ENCODE results near the gene DOCK4.

GRCh38 chr7:112091768-112092167 is 114.4 kb downstream of the DOCK4 start:
- TF ChIP-seq USF1 (CRISPR knock-in tag; IDR thresholded peaks at IDR 0.05) (no peak), TEAD4 (CRISPR knock-in tag; IDR thresholded peaks at IDR 0.05) (no peak), SP1 (CRISPR knock-in tag; conservative IDR thresholded peaks at IDR 0.05) (no peak), MYBL2 (CRISPR knock-in tag; IDR thresholded peaks at IDR 0.05) (no peak), E2F4 (CRISPR knock-in tag; IDR thresholded peaks at IDR 0.05; ENCODE audit: borderline replicate concordance, low read depth) (no peak), ZBTB43 (CRISPR knock-in tag; IDR thresholded peaks at IDR 0.05) (no peak), ATF6 (CRISPR knock-in tag; IDR thresholded peaks at IDR 0.05) (no peak), ESRRA (CRISPR knock-in tag; IDR thresholded peaks at IDR 0.05; ENCODE audit: borderline replicate concordance) (no peak), ZBTB21 (CRISPR knock-in tag; IDR thresholded peaks at IDR 0.05; ENCODE audit: borderline replicate concordance) (no peak), ZSCAN18 (CRISPR knock-in tag; IDR thresholded peaks at IDR 0.05) (no peak)
- TF ChIP-seq, protein P1, sequence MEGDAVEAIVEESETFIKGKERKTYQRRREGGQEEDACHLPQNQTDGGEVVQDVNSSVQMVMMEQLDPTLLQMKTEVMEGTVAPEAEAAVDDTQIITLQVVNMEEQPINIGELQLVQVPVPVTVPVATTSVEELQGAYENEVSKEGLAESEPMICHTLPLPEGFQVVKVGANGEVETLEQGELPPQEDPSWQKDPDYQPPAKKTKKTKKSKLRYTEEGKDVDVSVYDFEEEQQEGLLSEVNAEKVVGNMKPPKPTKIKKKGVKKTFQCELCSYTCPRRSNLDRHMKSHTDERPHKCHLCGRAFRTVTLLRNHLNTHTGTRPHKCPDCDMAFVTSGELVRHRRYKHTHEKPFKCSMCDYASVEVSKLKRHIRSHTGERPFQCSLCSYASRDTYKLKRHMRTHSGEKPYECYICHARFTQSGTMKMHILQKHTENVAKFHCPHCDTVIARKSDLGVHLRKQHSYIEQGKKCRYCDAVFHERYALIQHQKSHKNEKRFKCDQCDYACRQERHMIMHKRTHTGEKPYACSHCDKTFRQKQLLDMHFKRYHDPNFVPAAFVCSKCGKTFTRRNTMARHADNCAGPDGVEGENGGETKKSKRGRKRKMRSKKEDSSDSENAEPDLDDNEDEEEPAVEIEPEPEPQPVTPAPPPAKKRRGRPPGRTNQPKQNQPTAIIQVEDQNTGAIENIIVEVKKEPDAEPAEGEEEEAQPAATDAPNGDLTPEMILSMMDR (IDR thresholded peaks at IDR 0.05) = no peak
- TF ChIP-seq, protein P2, sequence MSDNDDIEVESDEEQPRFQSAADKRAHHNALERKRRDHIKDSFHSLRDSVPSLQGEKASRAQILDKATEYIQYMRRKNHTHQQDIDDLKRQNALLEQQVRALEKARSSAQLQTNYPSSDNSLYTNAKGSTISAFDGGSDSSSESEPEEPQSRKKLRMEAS (CRISPR knock-in tag; IDR thresholded peaks at IDR 0.05) = no peak
- TF ChIP-seq, protein P3, sequence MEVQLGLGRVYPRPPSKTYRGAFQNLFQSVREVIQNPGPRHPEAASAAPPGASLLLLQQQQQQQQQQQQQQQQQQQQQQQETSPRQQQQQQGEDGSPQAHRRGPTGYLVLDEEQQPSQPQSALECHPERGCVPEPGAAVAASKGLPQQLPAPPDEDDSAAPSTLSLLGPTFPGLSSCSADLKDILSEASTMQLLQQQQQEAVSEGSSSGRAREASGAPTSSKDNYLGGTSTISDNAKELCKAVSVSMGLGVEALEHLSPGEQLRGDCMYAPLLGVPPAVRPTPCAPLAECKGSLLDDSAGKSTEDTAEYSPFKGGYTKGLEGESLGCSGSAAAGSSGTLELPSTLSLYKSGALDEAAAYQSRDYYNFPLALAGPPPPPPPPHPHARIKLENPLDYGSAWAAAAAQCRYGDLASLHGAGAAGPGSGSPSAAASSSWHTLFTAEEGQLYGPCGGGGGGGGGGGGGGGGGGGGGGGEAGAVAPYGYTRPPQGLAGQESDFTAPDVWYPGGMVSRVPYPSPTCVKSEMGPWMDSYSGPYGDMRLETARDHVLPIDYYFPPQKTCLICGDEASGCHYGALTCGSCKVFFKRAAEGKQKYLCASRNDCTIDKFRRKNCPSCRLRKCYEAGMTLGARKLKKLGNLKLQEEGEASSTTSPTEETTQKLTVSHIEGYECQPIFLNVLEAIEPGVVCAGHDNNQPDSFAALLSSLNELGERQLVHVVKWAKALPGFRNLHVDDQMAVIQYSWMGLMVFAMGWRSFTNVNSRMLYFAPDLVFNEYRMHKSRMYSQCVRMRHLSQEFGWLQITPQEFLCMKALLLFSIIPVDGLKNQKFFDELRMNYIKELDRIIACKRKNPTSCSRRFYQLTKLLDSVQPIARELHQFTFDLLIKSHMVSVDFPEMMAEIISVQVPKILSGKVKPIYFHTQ (CRISPR knock-in tag; IDR thresholded peaks at IDR 0.05) = no peak
- TF ChIP-seq, protein P4, sequence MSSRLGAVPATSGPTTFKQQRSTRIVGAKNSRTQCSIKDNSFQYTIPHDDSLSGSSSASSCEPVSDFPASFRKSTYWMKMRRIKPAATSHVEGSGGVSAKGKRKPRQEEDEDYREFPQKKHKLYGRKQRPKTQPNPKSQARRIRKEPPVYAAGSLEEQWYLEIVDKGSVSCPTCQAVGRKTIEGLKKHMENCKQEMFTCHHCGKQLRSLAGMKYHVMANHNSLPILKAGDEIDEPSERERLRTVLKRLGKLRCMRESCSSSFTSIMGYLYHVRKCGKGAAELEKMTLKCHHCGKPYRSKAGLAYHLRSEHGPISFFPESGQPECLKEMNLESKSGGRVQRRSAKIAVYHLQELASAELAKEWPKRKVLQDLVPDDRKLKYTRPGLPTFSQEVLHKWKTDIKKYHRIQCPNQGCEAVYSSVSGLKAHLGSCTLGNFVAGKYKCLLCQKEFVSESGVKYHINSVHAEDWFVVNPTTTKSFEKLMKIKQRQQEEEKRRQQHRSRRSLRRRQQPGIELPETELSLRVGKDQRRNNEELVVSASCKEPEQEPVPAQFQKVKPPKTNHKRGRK (CRISPR knock-in tag; IDR thresholded peaks at IDR 0.05; ENCODE audit: borderline replicate concordance) = no peak
